ENCODE measurements around the gene NKIRAS1. TPM values are rescaled to one million over a fixed set of nuclear protein-coding genes. Genes with fewer than 3 reads are reported as not detected.
"Not testable (repeated sequence)": the region's sequence is repeated elsewhere in the genome, so short reads cannot be mapped to it uniquely, and the experiment has no call there.

NKIRAS1 gene
- total RNA-seq, 6 experiments from 2014 or later = 10.9 to 13.5 (median 11.6) TPM

DNA sequence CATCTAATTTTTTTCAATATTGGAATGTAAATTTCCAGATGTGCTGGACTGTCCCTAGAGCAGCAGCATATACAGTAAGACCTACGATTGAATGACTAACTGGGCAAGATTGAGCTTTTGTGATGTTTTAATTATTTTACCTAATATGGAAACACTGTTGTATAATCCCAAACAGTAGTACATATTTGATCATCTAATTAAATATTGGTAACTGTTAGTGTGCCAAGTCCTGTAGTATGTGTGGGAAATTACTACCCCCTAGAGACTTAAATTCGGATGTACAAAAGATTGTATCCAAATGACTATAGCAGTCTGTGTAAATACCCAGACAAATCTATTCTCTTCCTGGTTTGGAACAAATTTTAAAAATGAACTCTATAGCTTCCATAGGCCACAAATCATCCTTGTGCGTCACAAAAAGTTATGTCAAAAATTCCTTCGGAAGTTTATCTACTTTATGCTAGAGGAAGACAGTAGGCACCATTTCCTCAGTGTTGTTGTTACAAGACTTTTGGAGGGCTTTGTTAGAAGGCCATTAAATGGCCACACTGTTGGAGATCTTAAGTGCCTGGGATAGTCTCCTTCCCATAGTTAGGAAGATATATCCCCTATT lies 41.6 kb downstream of the NKIRAS1 start:
- TF ChIP-seq CTCF (IDR thresholded peaks at IDR 0.05) = no peak; the same call in 1 of the 2 replicates

DNA sequence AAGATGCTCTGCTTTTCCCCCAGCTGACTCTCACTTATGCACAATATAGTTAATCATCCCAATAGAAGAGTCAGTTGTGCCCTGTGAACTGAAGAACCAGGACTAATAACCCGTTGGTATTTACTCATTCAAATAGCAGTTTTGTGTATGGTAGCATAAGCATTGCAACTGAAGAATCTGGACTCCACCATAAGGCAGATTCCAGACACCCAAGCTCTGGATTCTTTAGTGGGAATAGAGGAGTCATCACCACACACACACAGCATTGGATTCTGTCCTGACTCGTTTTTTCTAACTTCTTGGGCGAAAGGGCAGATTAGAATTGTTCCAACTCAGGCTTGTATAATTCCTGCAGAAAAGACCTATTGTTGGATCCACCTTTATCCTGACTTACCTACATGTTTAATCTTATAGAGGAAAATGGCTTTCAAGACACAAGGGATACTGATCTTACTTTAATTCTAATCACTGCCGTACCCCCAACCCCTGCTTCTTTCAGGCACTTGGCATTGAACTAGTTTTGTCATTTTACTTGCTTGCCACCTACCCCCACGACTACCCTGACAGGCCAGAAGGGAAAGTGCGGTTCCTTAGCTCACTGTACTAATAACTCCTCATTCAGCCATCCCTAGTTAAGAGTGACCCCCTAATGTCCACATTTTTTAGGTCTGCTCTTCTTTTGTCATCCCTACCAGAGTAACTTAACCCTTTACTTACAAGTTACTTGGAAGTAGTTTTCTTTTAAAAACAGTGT lies 42.3 kb downstream of the NKIRAS1 start:
- Mint-ChIP-seq H3K9me3 (no peaks in the 10 kb centered on the region), H3K4me3 (peak overlapping the region; percentile 6), H3K27me3 (ENCODE audit: insufficient read depth) (no peaks in the 10 kb centered on the region), H3K4me1 (ENCODE audit: low read depth) (peaks cover 53% of the 10 kb centered on the region), H3K27ac (peak overlapping the region; percentile 59), H3K36me3 (ENCODE audit: low read depth) (0 out of 2 replicates have a peak, but pooled peaks cover 6% of the 10 kb centered on the region)
- TF ChIP-seq CTCF (IDR thresholded peaks at IDR 0.05) = no peak
- peak; percentile 87 for DNase-seq

More for the DNA sequence above, 41.6 kb downstream of the NKIRAS1 start:
- Mint-ChIP-seq H3K4me3 (peak overlapping the region; percentile 6), H3K4me1 (ENCODE audit: low read depth) (peaks cover 53% of the 10 kb centered on the region), H3K9me3 (no peaks in the 10 kb centered on the region), H3K27me3 (ENCODE audit: insufficient read depth) (no peaks in the 10 kb centered on the region), H3K36me3 (ENCODE audit: low read depth) (0 out of 2 replicates have a peak, but pooled peaks cover 7% of the 10 kb centered on the region), H3K27ac (peak overlapping the region; percentile 59)
- DNase-seq = no peak

DNA sequence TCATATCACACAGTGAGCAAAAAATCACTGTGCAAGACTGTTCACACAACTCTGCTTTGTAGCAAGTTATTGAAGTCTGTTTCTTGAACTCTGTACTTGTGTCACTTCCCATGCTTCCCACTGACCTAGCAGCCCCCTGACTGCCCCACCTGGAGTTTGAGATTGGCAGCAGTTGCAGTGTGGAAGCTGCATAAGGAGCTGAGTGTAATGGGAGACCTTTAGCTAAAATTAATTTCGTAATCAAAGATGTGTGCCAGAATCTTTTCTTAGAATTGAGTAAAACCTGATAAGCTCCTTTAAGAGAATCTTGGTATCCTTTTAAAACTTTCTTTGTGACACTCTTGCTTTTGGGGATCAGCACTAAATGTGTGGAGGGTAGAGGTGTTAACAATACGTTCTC lies 42.8 kb downstream of the NKIRAS1 start:
- no peak for DNase-seq
- Mint-ChIP-seq H3K9me3 (no peaks in the 10 kb centered on the region), H3K4me3 (peak overlapping the region; percentile 6; the same call in 1 of the 2 replicates), H3K4me1 (ENCODE audit: low read depth) (peaks cover 53% of the 10 kb centered on the region), H3K27me3 (ENCODE audit: insufficient read depth) (no peaks in the 10 kb centered on the region), H3K36me3 (ENCODE audit: low read depth) (no peaks in the 10 kb centered on the region), H3K27ac (peak overlapping the region; percentile 59)
- no peak for TF ChIP-seq CTCF (IDR thresholded peaks at IDR 0.05)

DNA sequence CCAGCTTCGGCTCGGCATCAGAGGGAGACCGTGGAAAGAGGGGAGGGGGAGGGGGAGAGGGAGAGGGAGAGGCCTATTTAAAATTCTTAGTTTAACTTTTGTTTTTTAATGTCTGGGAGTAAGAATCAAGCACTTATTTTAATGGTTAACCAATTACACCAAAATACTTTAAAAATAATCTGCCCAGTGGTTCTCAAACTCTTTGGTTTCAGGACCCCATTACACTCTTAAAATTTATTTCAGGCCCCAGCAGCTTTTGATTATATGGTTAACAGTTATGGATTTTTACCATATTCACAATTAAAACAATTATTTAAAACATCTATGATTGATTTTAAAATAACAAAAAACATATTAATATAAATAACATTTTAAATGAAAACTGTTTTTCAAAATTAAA lies 44.5 kb downstream of the NKIRAS1 start:
- Mint-ChIP-seq H3K27me3 (ENCODE audit: insufficient read depth) (no peaks in the 10 kb centered on the region), H3K4me1 (ENCODE audit: low read depth) (peaks cover 56% of the 10 kb centered on the region), H3K4me3 (no peak overlapping the region), H3K9me3 (no peaks in the 10 kb centered on the region), H3K27ac (no peak overlapping the region), H3K36me3 (ENCODE audit: low read depth) (no peaks in the 10 kb centered on the region)
- TF ChIP-seq CTCF (IDR thresholded peaks at IDR 0.05) = no peak
- no peak for DNase-seq

GRCh38 chr3:23871361-23871760 lies 45.4 kb downstream of the NKIRAS1 start:
- not testable (repeated sequence) for H3K4me3 Mint-ChIP-seq; H3K9me3 Mint-ChIP-seq; H3K36me3 Mint-ChIP-seq (ENCODE audit: low read depth)

GRCh38 chr3:23870663-23871043 lies 46.1 kb downstream of the NKIRAS1 start:
- H3K4me3 Mint-ChIP-seq; H3K36me3 Mint-ChIP-seq (ENCODE audit: low read depth); H3K9me3 Mint-ChIP-seq; H3K27ac Mint-ChIP-seq; H3K27me3 Mint-ChIP-seq (ENCODE audit: insufficient read depth); DNase-seq: not testable (repeated sequence)
- H3K4me1 Mint-ChIP-seq (ENCODE audit: low read depth) = peaks cover 54% of the 10 kb centered on the region

More at GRCh38 chr3:23871361-23871760, 45.4 kb downstream of the NKIRAS1 start:
- not testable (repeated sequence) for H3K27me3 Mint-ChIP-seq (ENCODE audit: insufficient read depth); DNase-seq; H3K27ac Mint-ChIP-seq
- H3K4me1 Mint-ChIP-seq (ENCODE audit: low read depth) = peaks cover 53% of the 10 kb centered on the region
